ENCODE results near the gene DDR1.

GRCh38 chr6:30940361-30940986, 56.2 kb downstream of the DDR1 start, which contains the start of gene MUCL3:
- TF ChIP-seq CTCF (IDR thresholded peaks at IDR 0.05) (no peak), POLR2A (IDR thresholded peaks at IDR 0.05) (no peak)
